K562 (cell line): ENCODE data around the gene VWA1. TPM values are rescaled to one million over a fixed set of nuclear protein-coding genes. Genes with fewer than 3 reads are reported as not detected.

Experiments
- CREBBP ChIP-seq: IDR thresholded peaks from one replicate; pipeline ENCODE4 v1.6.1; 2012; ENCODE audit warnings: low read depth, mild to moderate bottlenecking, control low read depth, inconsistent platforms, low read length
- ELF4 ChIP-seq: fragments of 450-650 bp; formaldehyde crosslinking; IDR thresholded peaks from 2 replicates; pipeline ENCODE4 v1.4.0; 2022; ENCODE audit warnings: missing genetic modification characterization
- MEF2A ChIP-seq: IDR thresholded peaks from 2 replicates; pipeline ENCODE4 v1.6.1; 2011; ENCODE audit warnings: low read depth, mild to moderate bottlenecking, low read length, moderate library complexity; ENCODE audit not compliant: control insufficient read depth
- NFRKB ChIP-seq: fragments of 450-650 bp; IDR thresholded peaks from 2 replicates; pipeline ENCODE4 v1.6.1; 2016; ENCODE audit warnings: low read depth
- NR3C1 ChIP-seq: sonication (generic); formaldehyde crosslinking; IDR thresholded peaks from 2 replicates; pipeline ENCODE4 v1.8.1; 2022; ENCODE audit warnings: missing genetic modification reagents
- PHF20 ChIP-seq: fragments of 450-650 bp; IDR thresholded peaks from 2 replicates; pipeline ENCODE4 v1.6.1; 2018; ENCODE audit not compliant: partially characterized antibody
- POLR2A ChIP-seq: fragments of 450-650 bp; conservative IDR thresholded peaks from 2 replicates; pipeline ENCODE4 v1.6.1; 2016
- SNRNP70 ChIP-seq: fragments of 200-400 bp; formaldehyde crosslinking; optimal IDR thresholded peaks from 2 replicates; pipeline ENCODE3; 2017; ENCODE audit warnings: low read depth, low read length
- STAT6 ChIP-seq: sonication (generic); formaldehyde crosslinking; IDR thresholded peaks from 2 replicates; pipeline ENCODE4 v1.8.1; 2023; ENCODE audit warnings: mild to moderate bottlenecking, missing genetic modification reagents
- ZFX ChIP-seq: sonication (generic); formaldehyde crosslinking; IDR thresholded peaks from 2 replicates; pipeline ENCODE4 v1.8.0; 2022; ENCODE audit warnings: mild to moderate bottlenecking, missing genetic modification reagents, moderate library complexity
- ZNF707 ChIP-seq: fragments of 250-450 bp; sonication (Bioruptor Pico); conservative IDR thresholded peaks from 2 replicates; pipeline ENCODE4 v1.8.0; 2022; ENCODE audit warnings: inconsistent platforms, mild to moderate bottlenecking, moderate library complexity
- polyA plus RNA-seq, 8 experiments: library from polyadenylated mRNA; depleted of rRNA in 4 of 8; stranded (reverse) in 5 of 8; unstranded in 3 of 8; fragments of >200 nt; fragmentation: Nextera tagmentation in 2 of 8; fragmentation: Illumina TruSeq in 1 of 8; extraction: Ambion mirVana in 2 of 8; extraction: Trizol in 1 of 8; gene quantifications; 2 replicates each; pipeline versions ENCODE4 v1.2.1 to v1.2.3, GENCODE V29; 2011 to 2014; ENCODE audit warnings: inconsistent platforms in 1 of 8, missing spikeins in 1 of 8
- total RNA-seq, 7 experiments: library from RNA; depleted of rRNA in 6 of 7; stranded (reverse); fragments of >200 nt in 6 of 7; fragmentation: Illumina TruSeq in 2 of 7; extraction: Trizol in 2 of 7; gene quantifications; 2 replicates each; pipeline versions ENCODE4 v1.2.1 to v1.2.3, GENCODE V29; 2011 to 2021; ENCODE audit warnings: low replicate concordance in 1 of 7
- TF ChIP-seq, protein P1 (sequence below): fragments of 250-450 bp; sonication (Bioruptor Pico); IDR thresholded peaks from 2 replicates; pipeline ENCODE4 v1.5.1; 2021; ENCODE audit warnings: mild to moderate bottlenecking
- TF ChIP-seq, protein P2 (sequence below): fragments of 450-650 bp; IDR thresholded peaks from 2 replicates; pipeline ENCODE4 v1.6.1; 2016; ENCODE audit warnings: antibody characterized with exemption
- TF ChIP-seq, protein P3 (sequence below): fragments of 150-350 bp; conservative IDR thresholded peaks from 2 replicates; pipeline ENCODE4 v1.6.1; 2014; ENCODE audit warnings: low read length

VWA1 gene
- total and polyA plus RNA-seq, 9 of the 15 experiments (the other 6 are each of a cell fraction or from before 2014, with no cell fraction given) = 0.01 to 6.4 (median 0.85) TPM

DNA sequence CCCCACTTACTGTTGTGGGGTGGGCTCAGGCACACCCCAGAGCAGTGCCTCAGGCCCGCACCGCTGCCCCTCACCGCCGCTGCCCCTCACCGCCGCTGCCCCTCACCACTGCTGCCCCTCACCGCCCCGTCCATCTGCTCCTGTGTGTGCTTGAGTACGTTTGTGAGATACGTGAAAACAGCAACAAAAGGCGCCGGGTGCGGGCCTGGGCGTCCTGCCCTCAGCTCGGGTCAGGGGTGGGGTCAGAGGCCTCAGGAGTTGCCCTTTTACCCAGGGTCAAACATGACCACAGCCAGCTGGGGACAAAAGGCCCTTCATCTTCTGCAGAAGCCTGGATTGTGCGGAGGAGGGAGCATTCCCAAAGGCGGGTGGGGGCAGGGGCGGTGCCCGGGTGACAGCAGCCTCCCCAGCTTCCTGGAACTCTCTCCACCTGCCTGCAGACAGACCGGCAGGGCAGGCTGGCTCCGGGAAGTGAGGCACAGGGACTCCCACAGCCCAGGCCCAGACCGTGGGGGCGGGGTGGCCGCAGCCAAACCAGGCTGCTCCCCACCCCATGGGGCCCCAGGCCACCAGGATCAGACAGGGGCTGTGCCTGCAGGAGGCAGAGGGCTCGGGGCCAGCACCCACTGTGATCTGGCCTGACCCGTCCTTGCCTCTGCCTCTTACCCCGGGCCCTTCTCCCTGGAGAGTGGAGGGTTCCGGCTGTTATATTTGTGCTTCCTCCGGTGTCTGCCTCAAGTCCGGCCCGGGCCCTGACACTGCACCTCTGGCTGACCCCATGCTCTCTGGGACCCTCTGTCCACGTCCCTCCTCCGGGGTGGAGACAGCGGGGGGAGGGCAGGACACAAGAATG is 2.3 kb upstream of the VWA1 start (continued):
- TF ChIP-seq, protein P1, sequence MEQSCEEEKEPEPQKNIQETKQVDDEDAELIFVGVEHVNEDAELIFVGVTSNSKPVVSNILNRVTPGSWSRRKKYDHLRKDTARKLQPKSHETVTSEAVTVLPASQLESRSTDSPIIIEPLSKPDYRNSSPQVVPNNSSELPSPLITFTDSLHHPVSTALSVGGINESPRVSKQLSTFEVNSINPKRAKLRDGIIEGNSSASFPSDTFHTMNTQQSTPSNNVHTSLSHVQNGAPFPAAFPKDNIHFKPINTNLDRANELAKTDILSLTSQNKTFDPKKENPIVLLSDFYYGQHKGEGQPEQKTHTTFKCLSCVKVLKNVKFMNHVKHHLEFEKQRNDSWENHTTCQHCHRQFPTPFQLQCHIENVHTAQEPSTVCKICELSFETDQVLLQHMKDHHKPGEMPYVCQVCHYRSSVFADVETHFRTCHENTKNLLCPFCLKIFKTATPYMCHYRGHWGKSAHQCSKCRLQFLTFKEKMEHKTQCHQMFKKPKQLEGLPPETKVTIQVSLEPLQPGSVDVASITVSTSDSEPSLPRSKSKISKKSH (CRISPR knock-in tag) = no peak
- no peak for TF ChIP-seq STAT6 (CRISPR knock-in tag)
- TF ChIP-seq, protein P2, sequence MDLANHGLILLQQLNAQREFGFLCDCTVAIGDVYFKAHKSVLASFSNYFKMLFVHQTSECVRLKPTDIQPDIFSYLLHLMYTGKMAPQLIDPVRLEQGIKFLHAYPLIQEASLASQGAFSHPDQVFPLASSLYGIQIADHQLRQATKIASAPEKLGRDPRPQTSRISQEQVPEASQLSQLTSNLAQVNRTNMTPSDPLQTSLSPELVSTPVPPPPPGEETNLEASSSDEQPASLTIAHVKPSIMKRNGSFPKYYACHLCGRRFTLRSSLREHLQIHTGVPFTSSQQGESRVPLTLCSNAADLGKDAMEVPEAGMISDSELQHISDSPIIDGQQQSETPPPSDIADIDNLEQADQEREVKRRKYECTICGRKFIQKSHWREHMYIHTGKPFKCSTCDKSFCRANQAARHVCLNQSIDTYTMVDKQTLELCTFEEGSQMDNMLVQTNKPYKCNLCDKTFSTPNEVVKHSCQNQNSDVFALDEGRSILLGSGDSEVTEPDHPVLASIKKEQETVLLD = no peak
- TF ChIP-seq ELF4 = peak; percentile 33; the same call in 1 of the 2 replicates
- TF ChIP-seq, protein P3, sequence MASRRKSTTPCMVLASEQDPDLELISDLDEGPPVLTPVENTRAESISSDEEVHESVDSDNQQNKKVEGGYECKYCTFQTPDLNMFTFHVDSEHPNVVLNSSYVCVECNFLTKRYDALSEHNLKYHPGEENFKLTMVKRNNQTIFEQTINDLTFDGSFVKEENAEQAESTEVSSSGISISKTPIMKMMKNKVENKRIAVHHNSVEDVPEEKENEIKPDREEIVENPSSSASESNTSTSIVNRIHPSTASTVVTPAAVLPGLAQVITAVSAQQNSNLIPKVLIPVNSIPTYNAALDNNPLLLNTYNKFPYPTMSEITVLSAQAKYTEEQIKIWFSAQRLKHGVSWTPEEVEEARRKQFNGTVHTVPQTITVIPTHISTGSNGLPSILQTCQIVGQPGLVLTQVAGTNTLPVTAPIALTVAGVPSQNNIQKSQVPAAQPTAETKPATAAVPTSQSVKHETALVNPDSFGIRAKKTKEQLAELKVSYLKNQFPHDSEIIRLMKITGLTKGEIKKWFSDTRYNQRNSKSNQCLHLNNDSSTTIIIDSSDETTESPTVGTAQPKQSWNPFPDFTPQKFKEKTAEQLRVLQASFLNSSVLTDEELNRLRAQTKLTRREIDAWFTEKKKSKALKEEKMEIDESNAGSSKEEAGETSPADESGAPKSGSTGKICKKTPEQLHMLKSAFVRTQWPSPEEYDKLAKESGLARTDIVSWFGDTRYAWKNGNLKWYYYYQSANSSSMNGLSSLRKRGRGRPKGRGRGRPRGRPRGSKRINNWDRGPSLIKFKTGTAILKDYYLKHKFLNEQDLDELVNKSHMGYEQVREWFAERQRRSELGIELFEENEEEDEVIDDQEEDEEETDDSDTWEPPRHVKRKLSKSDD = no peak
- TF ChIP-seq CREBBP = no peak
- no peak for TF ChIP-seq PHF20
- TF ChIP-seq NR3C1 (CRISPR knock-in tag) = no peak
- TF ChIP-seq SNRNP70 = no peak
- TF ChIP-seq ZNF707 (CRISPR knock-in tag) = no peak
- TF ChIP-seq NFRKB = no peak
- TF ChIP-seq MEF2A = no peak
- peak; percentile 81 for TF ChIP-seq ZFX (CRISPR knock-in tag)
- TF ChIP-seq POLR2A = no peak
